Ishikawa (cell line): ENCODE data around the gene GNAT1.
A peak's percentile ranks its signal among the peaks of the same experiment; 100 is the strongest.

Source experiments
- CEBPB ChIP-seq: IDR thresholded peaks from 2 replicates; pipeline ENCODE4 v1.6.1; 2012
- CREB1 ChIP-seq: IDR thresholded peaks from 2 replicates; pipeline ENCODE4 v1.6.1; 2012; ENCODE audit warnings: low read depth
- EGR1 ChIP-seq: IDR thresholded peaks from 2 replicates; pipeline ENCODE4 v1.6.1; 2012
- EP300 ChIP-seq: IDR thresholded peaks from 2 replicates; pipeline ENCODE4 v1.6.1; 2012; ENCODE audit warnings: borderline replicate concordance
- FOXM1 ChIP-seq: IDR thresholded peaks from 2 replicates; pipeline ENCODE4 v1.6.1; 2012; ENCODE audit warnings: low read depth, borderline replicate concordance
- NFIC ChIP-seq: IDR thresholded peaks from 2 replicates; pipeline ENCODE4 v1.6.1; 2012
- RAD21 ChIP-seq: IDR thresholded peaks from 2 replicates; pipeline ENCODE4 v1.6.1; 2012; ENCODE audit warnings: low read depth
- TAF1 ChIP-seq: IDR thresholded peaks from 2 replicates; pipeline ENCODE4 v1.6.1; 2012; ENCODE audit warnings: low read depth, mild to moderate bottlenecking
- TCF12 ChIP-seq: IDR thresholded peaks from 2 replicates; pipeline ENCODE4 v1.6.1; 2012; ENCODE audit warnings: low read depth
- TEAD4 ChIP-seq: IDR thresholded peaks from 2 replicates; pipeline ENCODE4 v1.6.1; 2012
- USF1 ChIP-seq: IDR thresholded peaks from 2 replicates; pipeline ENCODE4 v1.6.1; 2012
- YY1 ChIP-seq: IDR thresholded peaks from 2 replicates; pipeline ENCODE4 v1.6.1; 2012; ENCODE audit warnings: low read depth
- ZBTB7A ChIP-seq: IDR thresholded peaks from 2 replicates; pipeline ENCODE4 v1.6.1; 2012; ENCODE audit warnings: low read depth
- TF ChIP-seq, protein P1 (sequence below): IDR thresholded peaks from 2 replicates; pipeline ENCODE4 v1.6.1; 2012; ENCODE audit warnings: low read depth, mild to moderate bottlenecking
- TF ChIP-seq, protein P2 (sequence below): IDR thresholded peaks from 2 replicates; pipeline ENCODE4 v1.6.1; 2012

The GNAT1 gene

GRCh38 chr3:50190936-50191660, at the start of gene GNAT1:
GNAT1 (plus strand) TSS chr3:50191610; CDS start chr3:50191726, 116 bp downstream.
- TF ChIP-seq EGR1 (no peak), CREB1 (no peak), FOXM1 (no peak)

- TF ChIP-seq RAD21 = peak; percentile 23; the same call in 1 of the 2 replicates
- no peak for TF ChIP-seq NFIC
These were observed 45.0 kb upstream of the GNAT1 start for GRCh38 chr3:50146316-50146901.

- no peak for TF ChIP-seq TCF12
- no peak for TF ChIP-seq CREB1
- TF ChIP-seq, protein P1, sequence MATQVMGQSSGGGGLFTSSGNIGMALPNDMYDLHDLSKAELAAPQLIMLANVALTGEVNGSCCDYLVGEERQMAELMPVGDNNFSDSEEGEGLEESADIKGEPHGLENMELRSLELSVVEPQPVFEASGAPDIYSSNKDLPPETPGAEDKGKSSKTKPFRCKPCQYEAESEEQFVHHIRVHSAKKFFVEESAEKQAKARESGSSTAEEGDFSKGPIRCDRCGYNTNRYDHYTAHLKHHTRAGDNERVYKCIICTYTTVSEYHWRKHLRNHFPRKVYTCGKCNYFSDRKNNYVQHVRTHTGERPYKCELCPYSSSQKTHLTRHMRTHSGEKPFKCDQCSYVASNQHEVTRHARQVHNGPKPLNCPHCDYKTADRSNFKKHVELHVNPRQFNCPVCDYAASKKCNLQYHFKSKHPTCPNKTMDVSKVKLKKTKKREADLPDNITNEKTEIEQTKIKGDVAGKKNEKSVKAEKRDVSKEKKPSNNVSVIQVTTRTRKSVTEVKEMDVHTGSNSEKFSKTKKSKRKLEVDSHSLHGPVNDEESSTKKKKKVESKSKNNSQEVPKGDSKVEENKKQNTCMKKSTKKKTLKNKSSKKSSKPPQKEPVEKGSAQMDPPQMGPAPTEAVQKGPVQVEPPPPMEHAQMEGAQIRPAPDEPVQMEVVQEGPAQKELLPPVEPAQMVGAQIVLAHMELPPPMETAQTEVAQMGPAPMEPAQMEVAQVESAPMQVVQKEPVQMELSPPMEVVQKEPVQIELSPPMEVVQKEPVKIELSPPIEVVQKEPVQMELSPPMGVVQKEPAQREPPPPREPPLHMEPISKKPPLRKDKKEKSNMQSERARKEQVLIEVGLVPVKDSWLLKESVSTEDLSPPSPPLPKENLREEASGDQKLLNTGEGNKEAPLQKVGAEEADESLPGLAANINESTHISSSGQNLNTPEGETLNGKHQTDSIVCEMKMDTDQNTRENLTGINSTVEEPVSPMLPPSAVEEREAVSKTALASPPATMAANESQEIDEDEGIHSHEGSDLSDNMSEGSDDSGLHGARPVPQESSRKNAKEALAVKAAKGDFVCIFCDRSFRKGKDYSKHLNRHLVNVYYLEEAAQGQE = no peak
- no peak for TF ChIP-seq YY1
- TF ChIP-seq TEAD4 = no peak
- TF ChIP-seq, protein P2, sequence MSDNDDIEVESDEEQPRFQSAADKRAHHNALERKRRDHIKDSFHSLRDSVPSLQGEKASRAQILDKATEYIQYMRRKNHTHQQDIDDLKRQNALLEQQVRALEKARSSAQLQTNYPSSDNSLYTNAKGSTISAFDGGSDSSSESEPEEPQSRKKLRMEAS = no peak
- TF ChIP-seq FOXM1 = no peak
- no peak for TF ChIP-seq CEBPB
- no peak for TF ChIP-seq EGR1
- TF ChIP-seq USF1 = no peak
- no peak for TF ChIP-seq EP300
These were observed 44.4 kb upstream of the GNAT1 start for GRCh38 chr3:50147016-50147415.

DNA sequence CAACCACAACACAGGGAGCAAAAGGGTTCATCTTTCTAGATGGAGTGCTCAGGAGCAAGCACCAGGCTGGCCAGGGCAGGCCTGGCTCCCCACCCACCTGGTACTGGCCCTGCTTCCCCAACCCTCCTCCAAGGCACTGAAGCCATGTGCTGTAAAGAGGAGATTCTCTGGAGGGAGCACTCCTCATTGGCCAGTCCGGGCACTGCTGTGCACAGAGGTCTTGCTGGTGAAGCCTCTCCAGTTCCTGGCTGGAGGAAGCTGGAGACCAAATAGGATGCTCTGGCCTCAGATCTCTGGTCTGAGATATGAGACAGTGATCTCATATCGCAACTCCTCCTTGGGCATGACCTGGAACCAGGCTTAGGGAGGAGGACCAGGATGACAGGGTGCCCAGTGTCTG, 44.0 kb upstream of the GNAT1 start:
- TF ChIP-seq, protein P1 = no peak
- TF ChIP-seq TEAD4 (no peak), FOXM1 (no peak), EGR1 (no peak)

DNA sequence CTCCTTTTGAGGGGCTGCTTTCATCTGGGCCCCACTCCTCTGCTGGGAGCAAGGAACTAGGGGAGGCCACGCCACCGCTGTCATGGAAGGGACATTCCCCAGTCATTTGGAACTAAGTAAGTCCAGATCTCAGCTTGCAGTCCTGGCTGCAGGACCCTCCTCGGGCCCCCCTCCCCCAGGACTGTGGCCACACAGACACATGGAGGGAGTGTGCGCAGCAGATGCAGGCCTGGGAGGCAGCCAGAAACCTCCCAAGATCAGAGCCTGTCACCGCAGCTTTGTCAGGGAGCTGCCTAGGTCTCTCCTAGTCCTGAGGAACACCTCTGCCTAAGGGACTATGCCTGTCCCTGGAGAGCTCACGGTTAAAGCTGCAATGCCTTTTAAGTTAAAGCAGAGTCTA, 43.5 kb upstream of the GNAT1 start:
- TF ChIP-seq CEBPB (no peak), TAF1 (no peak), USF1 (no peak), NFIC (no peak), ZBTB7A (no peak), YY1 (no peak), EP300 (no peak), EGR1 (no peak)
- TF ChIP-seq, protein P2 = no peak

GRCh38 chr3:50150404-50150750, 41.0 kb upstream of the GNAT1 start:
- TF ChIP-seq, protein P2 = no peak
- TF ChIP-seq TCF12 = no peak
- TF ChIP-seq FOXM1 = no peak
- TF ChIP-seq RAD21 = no peak
- no peak for TF ChIP-seq TEAD4
- TF ChIP-seq, protein P1 = no peak
- TF ChIP-seq EGR1 = no peak
- TF ChIP-seq TAF1 = no peak
- TF ChIP-seq YY1 = no peak
- TF ChIP-seq CREB1 = no peak
- TF ChIP-seq NFIC = no peak
